HCEC 1CT (cell line): Measurements from ENCODE around the gene NRGN.

Experiments used
- DNase-seq: peaks from one replicate; pipeline ENCODE4 v3.0.0-alpha.2; 2017

NRGN gene

GRCh38 chr11:124739479-124740276, at the start of gene NRGN:
TSS of gene NRGN (plus strand) at chr11:124739942. CDS start at chr11:124740085, 143 bp downstream.
- peak; percentile 91 for DNase-seq

- DNase-seq = no peak
These were observed 46.6 kb upstream of the NRGN start for GRCh38 chr11:124693142-124693541.

GRCh38 chr11:124699547-124699946, 40.2 kb upstream of the NRGN start:
- no peak for DNase-seq

GRCh38 chr11:124700028-124700427, 39.7 kb upstream of the NRGN start:
- no peak for DNase-seq

GRCh38 chr11:124707829-124708228, 31.9 kb upstream of the NRGN start:
- DNase-seq = no peak

- no peak for DNase-seq
These were observed 27.4 kb upstream of the NRGN start for GRCh38 chr11:124712392-124712791.

GRCh38 chr11:124716591-124716990, 23.2 kb upstream of the NRGN start:
- DNase-seq = no peak

- DNase-seq = no peak
These were observed 22.3 kb upstream of the NRGN start for GRCh38 chr11:124717421-124717785.

- peak; percentile 35 for DNase-seq
These were observed 21.7 kb upstream of the NRGN start for GRCh38 chr11:124717786-124718651.

GRCh38 chr11:124718801-124719200, 20.9 kb upstream of the NRGN start:
- no peak for DNase-seq

GRCh38 chr11:124719534-124719933, 20.2 kb upstream of the NRGN start:
- no peak for DNase-seq

GRCh38 chr11:124722176-124722575, 17.6 kb upstream of the NRGN start:
- DNase-seq = no peak

- DNase-seq = no peak
These were observed 14.6 kb upstream of the NRGN start for GRCh38 chr11:124724979-124725718.

- DNase-seq = peak; percentile 57
These were observed 14.0 kb upstream of the NRGN start for GRCh38 chr11:124725719-124726105.

- DNase-seq = no peak
These were observed 12.3 kb upstream of the NRGN start for GRCh38 chr11:124727474-124727873.

GRCh38 chr11:124728134-124728533, 11.6 kb upstream of the NRGN start:
- no peak for DNase-seq

GRCh38 chr11:124729571-124729970, 10.2 kb upstream of the NRGN start:
- no peak for DNase-seq

GRCh38 chr11:124732230-124732629, 7.5 kb upstream of the NRGN start:
- no peak for DNase-seq

GRCh38 chr11:124736736-124737135, 3.0 kb upstream of the NRGN start:
- DNase-seq = no peak

GRCh38 chr11:124737638-124738305, 2.0 kb upstream of the NRGN start:
- no peak for DNase-seq

- DNase-seq = no peak
These were observed 846 bp upstream of the NRGN start for GRCh38 chr11:124738713-124739478.

GRCh38 chr11:124740277-124740882, 638 bp downstream of the NRGN start:
- peak; percentile 50 for DNase-seq
